ENCODE measurements around the gene EVI2A.

The EVI2A gene

DNA sequence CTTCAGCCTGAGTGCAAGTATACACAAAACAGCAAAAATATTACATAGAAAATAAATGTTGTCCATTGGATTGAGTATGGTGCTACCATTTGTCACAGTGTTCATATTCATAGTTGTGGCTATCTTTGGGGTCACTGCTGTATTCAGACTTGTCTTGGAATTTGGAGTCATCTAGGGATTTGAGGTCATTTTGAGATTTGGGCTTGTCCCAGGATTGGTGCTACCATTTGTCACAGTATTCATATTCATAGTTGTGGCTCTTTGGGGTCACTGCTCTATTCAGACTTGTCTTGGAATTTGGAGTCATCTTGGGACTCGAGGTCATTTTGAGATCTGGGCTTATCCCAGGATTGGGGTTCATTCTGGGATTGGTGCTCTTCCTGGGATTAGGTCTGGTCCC, 49.2 kb downstream of the EVI2A start:
- no peak for DNase-seq

DNA sequence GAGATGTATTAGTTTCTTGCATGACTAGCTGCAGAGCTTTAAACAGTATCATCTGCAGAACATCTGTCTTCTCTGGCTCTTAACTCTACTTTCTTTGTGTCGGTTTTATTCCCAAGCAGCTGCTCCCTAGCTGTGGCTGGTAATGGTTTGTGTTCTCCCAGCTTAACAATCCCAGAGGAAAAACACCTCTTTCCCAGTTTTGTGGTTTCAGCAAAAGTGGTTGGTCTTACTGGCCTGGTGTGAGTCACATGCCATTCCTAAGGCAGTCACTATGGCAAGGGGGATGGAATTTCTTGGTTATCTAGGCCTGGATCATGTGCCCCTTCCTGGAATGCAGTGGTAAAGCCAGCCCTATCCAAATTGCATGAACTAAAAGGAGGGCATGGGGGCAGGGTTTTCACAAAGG, 51.8 kb downstream of the EVI2A start:
- DNase-seq = no peak

DNA sequence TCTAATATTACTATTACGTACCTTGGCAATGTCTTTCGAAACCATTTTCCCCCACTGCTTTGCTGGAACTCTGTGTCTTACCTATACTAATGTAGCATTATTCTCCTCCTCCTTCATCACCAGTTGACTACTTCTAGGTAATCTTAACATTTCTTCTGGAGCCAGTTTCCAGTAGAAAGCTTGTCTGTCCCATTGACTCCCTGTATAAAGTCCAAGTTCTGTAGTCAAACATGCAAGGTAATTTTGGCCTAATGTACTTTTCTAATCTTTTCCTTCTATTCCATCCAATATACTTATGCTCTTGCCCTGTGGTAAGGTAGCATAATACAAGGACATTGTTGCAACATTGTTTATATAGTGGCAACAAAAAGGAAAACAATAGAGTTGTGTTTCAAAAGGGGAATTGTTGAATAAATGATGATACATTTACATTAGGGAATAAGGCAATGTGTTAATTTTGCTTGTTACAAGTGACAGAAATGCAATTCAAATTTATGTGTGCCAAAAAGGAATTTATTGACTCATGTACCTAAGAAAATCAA, 52.3 kb downstream of the EVI2A start:
- DNase-seq = no peak

Measured in OCI-M1 (cell line).